ENCODE measurements around the gene CD300LG. TPM values are rescaled to one million over a fixed set of nuclear protein-coding genes. Genes with fewer than 3 reads are reported as not detected.

The CD300LG gene
- total and polyA plus RNA-seq, 2 donors from 2014 or later: 1.2 to 3.1 TPM

DNA sequence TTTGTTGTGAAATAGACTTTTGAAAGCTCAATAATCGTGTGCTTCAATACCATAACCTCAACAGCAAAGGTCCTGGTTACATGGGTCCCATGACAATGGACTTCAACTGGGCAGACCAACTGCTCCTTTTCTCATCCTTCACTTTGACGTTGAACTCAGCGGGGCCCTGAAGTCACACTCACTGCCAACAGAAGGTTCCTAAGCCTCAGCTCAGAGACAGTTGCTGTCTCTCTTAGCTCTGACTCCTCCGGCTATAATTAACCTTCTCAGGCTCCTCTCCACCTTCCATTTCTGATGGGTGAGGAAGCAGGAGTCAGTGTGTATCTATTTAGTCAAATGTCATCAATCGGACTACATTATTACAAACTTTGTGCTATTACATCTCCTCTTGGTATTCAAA is 37.9 kb upstream of the CD300LG start:
- TF ChIP-seq, protein P1, sequence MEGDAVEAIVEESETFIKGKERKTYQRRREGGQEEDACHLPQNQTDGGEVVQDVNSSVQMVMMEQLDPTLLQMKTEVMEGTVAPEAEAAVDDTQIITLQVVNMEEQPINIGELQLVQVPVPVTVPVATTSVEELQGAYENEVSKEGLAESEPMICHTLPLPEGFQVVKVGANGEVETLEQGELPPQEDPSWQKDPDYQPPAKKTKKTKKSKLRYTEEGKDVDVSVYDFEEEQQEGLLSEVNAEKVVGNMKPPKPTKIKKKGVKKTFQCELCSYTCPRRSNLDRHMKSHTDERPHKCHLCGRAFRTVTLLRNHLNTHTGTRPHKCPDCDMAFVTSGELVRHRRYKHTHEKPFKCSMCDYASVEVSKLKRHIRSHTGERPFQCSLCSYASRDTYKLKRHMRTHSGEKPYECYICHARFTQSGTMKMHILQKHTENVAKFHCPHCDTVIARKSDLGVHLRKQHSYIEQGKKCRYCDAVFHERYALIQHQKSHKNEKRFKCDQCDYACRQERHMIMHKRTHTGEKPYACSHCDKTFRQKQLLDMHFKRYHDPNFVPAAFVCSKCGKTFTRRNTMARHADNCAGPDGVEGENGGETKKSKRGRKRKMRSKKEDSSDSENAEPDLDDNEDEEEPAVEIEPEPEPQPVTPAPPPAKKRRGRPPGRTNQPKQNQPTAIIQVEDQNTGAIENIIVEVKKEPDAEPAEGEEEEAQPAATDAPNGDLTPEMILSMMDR (IDR thresholded peaks at IDR 0.05; ENCODE audit: borderline replicate concordance, extremely low read depth, insufficient read depth): no peak
- H3K36me3 ChIP-seq (ENCODE audit: control insufficient read depth in 2 of 3, insufficient read depth in 3 of 3, low read length in 3 of 3): no peaks in the 10 kb centered on the region
- no peaks in the 10 kb centered on the region for H3K4me1 ChIP-seq (ENCODE audit: control insufficient read depth in 2 of 3, insufficient read depth in 2 of 3, low read depth in 1 of 3, low read length in 3 of 3)
- H3K9me3 ChIP-seq (ENCODE audit: control insufficient read depth in 2 of 3, insufficient read depth in 1 of 3, low read length in 3 of 3): no peaks in the 10 kb centered on the region
- FAIRE-seq (no peak), DNase-seq (no peak)
- intact Hi-C loops (cut with DNase I): no loop called here
- no peak overlapping the region for H3K4me3 ChIP-seq (ENCODE audit: low read length in 3 of 3)
- H3K27ac ChIP-seq (ENCODE audit: low read depth in 2 of 2, low read length in 2 of 2): no peak overlapping the region
- H3K9ac ChIP-seq (ENCODE audit: low read length in 3 of 3): no peak overlapping the region
- no peaks in the 10 kb centered on the region for H3K27me3 ChIP-seq (ENCODE audit: control insufficient read depth, insufficient read depth, low read length)

DNA sequence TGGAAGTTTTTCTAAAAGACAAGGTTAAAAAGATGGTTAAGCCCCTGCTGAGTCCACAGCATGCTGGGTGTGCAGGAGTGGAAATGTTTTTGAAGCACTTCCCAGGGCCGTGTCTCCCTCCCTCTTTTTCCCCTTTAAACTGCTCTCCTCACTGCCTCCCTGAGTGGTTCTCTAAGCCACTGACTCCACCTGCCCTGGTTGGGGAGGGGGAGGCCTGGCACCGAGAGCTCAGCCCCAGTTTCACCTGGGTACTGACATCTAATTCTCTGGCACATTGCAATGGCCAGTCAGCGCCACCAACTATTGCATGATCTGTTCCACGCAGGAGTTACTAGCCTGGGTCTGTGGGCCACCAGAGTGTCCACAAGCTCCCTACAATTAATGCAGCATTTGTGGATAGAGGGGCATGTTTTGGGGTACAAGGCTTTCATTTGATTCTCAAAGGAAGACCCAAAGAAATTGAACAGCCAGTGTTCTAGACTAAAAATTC is 36.7 kb upstream of the CD300LG start:
- FAIRE-seq (no peak), DNase-seq (no peak)
- H3K4me3 ChIP-seq (ENCODE audit: low read length in 3 of 3): no peak overlapping the region
- no peaks in the 10 kb centered on the region for H3K9me3 ChIP-seq (ENCODE audit: control insufficient read depth in 2 of 3, insufficient read depth in 1 of 3, low read length in 3 of 3)
- no peak overlapping the region for H3K27ac ChIP-seq (ENCODE audit: low read depth in 2 of 2, low read length in 2 of 2)
- intact Hi-C loops (cut with DNase I): no loop called here
- no peaks in the 10 kb centered on the region for H3K27me3 ChIP-seq (ENCODE audit: control insufficient read depth, insufficient read depth, low read length)
- H3K9ac ChIP-seq (ENCODE audit: low read length in 3 of 3): no peak overlapping the region
- TF ChIP-seq, protein P1 (IDR thresholded peaks at IDR 0.05; ENCODE audit: borderline replicate concordance, extremely low read depth, insufficient read depth): no peak
- H3K36me3 ChIP-seq (ENCODE audit: control insufficient read depth in 2 of 3, insufficient read depth in 3 of 3, low read length in 3 of 3): no peaks in the 10 kb centered on the region
- no peaks in the 10 kb centered on the region for H3K4me1 ChIP-seq (ENCODE audit: control insufficient read depth in 2 of 3, insufficient read depth in 2 of 3, low read depth in 1 of 3, low read length in 3 of 3)

DNA sequence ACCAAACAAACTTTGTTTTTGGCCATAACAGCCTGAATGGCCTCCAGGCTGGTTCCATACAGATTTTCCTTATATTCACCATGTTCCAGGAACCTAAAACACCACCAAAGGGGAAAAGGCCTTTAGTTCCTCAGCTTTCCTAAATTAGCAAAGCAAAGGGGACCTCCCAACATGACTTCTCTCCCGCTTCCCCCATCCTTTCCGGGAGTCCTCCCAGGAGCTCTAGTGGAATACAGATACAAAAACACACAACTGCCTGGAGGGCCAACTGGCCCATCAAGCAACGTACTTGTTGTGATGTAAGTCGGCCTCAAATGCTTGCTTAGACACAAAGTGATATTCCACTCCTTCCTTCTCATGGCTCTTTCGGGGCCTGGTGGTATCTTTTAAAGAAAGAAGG is 36.2 kb upstream of the CD300LG start:
- Histone ChIP-seq H3K27ac (ENCODE audit: low read depth in 2 of 2, low read length in 2 of 2) (no peak overlapping the region), H3K9me3 (ENCODE audit: control insufficient read depth in 2 of 3, insufficient read depth in 1 of 3, low read length in 3 of 3) (no peaks in the 10 kb centered on the region), H3K9ac (ENCODE audit: low read length in 3 of 3) (no peak overlapping the region), H3K4me1 (ENCODE audit: control insufficient read depth in 2 of 3, insufficient read depth in 2 of 3, low read depth in 1 of 3, low read length in 3 of 3) (no peaks in the 10 kb centered on the region), H3K27me3 (ENCODE audit: control insufficient read depth, insufficient read depth, low read length) (no peaks in the 10 kb centered on the region), H3K36me3 (ENCODE audit: control insufficient read depth in 2 of 3, insufficient read depth in 3 of 3, low read length in 3 of 3) (no peaks in the 10 kb centered on the region), H3K4me3 (ENCODE audit: low read length in 3 of 3) (no peak overlapping the region)
- DNase-seq (no peak), FAIRE-seq (no peak)
- TF ChIP-seq, protein P1 (IDR thresholded peaks at IDR 0.05; ENCODE audit: borderline replicate concordance, extremely low read depth, insufficient read depth): no peak
- intact Hi-C loops (cut with DNase I): no loop called here
